ENCODE results near the gene TRMO. TPM values are rescaled to one million over a fixed set of nuclear protein-coding genes. Genes with fewer than 3 reads are reported as not detected.
A peak's percentile ranks its signal among the peaks of the same experiment; 100 is the strongest.

The TRMO gene
- total RNA-seq, 1 experiment from 2014 or later, result 8.6 TPM

DNA sequence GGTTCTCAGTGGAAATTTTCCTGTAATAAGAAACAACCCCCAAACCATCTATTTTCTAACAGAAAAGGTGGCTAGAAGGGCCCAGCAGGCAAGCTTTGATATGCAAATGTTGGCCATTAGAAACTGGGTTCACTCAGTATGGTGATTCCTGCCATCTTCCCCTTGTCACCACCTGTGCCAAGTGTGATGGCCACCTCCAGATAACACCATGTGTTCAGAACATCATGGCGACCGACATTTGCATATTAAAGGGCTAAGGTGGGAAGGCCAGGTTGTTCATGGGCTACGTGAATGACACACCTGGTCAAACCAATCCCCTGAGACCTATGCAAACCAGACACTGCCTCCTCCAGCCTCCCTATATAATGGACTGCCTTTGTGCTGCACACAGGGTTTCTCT, 48.9 kb downstream of the TRMO start:
- no peak overlapping the region for H3K9ac ChIP-seq (ENCODE audit: extremely low read depth, insufficient read length, low read length)
- no peaks in the 10 kb centered on the region for H3K79me1 ChIP-seq (ENCODE audit: insufficient read depth, low read depth, low read length, poor library complexity, severe bottlenecking)
- H3K9me3 Mint-ChIP-seq, result peaks cover 2 to 4% of the 10 kb centered on the region in 2 experiments; a peak in 3 of 5 replicates
- no peak overlapping the region for H2AK5ac ChIP-seq (ENCODE audit: insufficient read length, low read length)
- no peak overlapping the region for H2BK12ac ChIP-seq (ENCODE audit: insufficient read length, low read depth, low read length)
- no CpG with 5 or more reads among the region's 3 CpGs for WGBS (ENCODE audit: extremely low coverage, insufficient read length, low lambda C conversion rate)
- H4K5ac ChIP-seq (ENCODE audit: insufficient read length, low read depth, low read length), result no peak overlapping the region
- H3K4me2 ChIP-seq (ENCODE audit: insufficient read depth, insufficient read length, low read length), result no peak overlapping the region
- no peaks in the 10 kb centered on the region for H4K20me1 ChIP-seq (ENCODE audit: control insufficient read depth, insufficient read depth, insufficient read length)
- no peaks in the 10 kb centered on the region for H3K79me2 ChIP-seq (ENCODE audit: insufficient read depth, low read length)
- H2BK120ac ChIP-seq (ENCODE audit: low read depth, low read length, poor library complexity, severe bottlenecking), result no peak overlapping the region
- no peak overlapping the region for H3T11ph ChIP-seq (ENCODE audit: low read length)
- H2BK15ac ChIP-seq (ENCODE audit: low read depth, low read length), result no peak overlapping the region
- TF ChIP-seq, protein P1, sequence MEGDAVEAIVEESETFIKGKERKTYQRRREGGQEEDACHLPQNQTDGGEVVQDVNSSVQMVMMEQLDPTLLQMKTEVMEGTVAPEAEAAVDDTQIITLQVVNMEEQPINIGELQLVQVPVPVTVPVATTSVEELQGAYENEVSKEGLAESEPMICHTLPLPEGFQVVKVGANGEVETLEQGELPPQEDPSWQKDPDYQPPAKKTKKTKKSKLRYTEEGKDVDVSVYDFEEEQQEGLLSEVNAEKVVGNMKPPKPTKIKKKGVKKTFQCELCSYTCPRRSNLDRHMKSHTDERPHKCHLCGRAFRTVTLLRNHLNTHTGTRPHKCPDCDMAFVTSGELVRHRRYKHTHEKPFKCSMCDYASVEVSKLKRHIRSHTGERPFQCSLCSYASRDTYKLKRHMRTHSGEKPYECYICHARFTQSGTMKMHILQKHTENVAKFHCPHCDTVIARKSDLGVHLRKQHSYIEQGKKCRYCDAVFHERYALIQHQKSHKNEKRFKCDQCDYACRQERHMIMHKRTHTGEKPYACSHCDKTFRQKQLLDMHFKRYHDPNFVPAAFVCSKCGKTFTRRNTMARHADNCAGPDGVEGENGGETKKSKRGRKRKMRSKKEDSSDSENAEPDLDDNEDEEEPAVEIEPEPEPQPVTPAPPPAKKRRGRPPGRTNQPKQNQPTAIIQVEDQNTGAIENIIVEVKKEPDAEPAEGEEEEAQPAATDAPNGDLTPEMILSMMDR (conservative IDR thresholded peaks at IDR 0.05), result no peak
- DNase-seq, result peak; percentile 66
- H3K18ac ChIP-seq (ENCODE audit: insufficient read length, low read depth, low read length), result no peak overlapping the region
- no peak overlapping the region for H4K8ac ChIP-seq (replicated peaks; ENCODE audit: insufficient read length, low read depth, low read length)
- no peak overlapping the region for H3K27ac Mint-ChIP-seq
- H3K36me3 Mint-ChIP-seq (ENCODE audit: insufficient read depth in 1 of 3, low read depth in 3 of 3), result no peaks in the 10 kb centered on the region; a peak in 1 of 7 replicates
- H3K4me1 ChIP-seq (ENCODE audit: insufficient read depth, low read length), result peaks cover 6% of the 10 kb centered on the region; the same call in 1 of the 2 replicates
- no peak overlapping the region for H3K56ac ChIP-seq (ENCODE audit: insufficient read length, low read depth, low read length)
- peaks cover 53% of the 10 kb centered on the region for H3K27me3 Mint-ChIP-seq (ENCODE audit: low read depth)
- peaks cover 18 to 22% of the 10 kb centered on the region in 2 experiments for H3K4me1 Mint-ChIP-seq
- H3K4me3 Mint-ChIP-seq, result no peak overlapping the region
- no peak overlapping the region for H3K23ac ChIP-seq (ENCODE audit: insufficient read length, low read depth, low read length)
- H4K91ac ChIP-seq (ENCODE audit: insufficient read length, low read depth, low read length), result no peak overlapping the region
- H2AFZ ChIP-seq (ENCODE audit: low read length), result no peak overlapping the region
- no peak overlapping the region for H3K14ac ChIP-seq (ENCODE audit: insufficient read depth, low read length)
- H2BK20ac ChIP-seq (ENCODE audit: low read depth, low read length, poor library complexity, severe bottlenecking), result no peak overlapping the region
- no peaks in the 10 kb centered on the region for H3K23me2 ChIP-seq (ENCODE audit: insufficient read length, low read depth, low read length, poor library complexity, severe bottlenecking)
- no peaks in the 10 kb centered on the region for H3K9me3 ChIP-seq (ENCODE audit: control insufficient read depth, low read depth, low read length)
- no peak overlapping the region for H2BK5ac ChIP-seq (ENCODE audit: insufficient read length, low read length)
- H3K27ac ChIP-seq (ENCODE audit: insufficient read length, low read depth, low read length), result no peak overlapping the region
- H3K4ac ChIP-seq (ENCODE audit: low read depth, low read length), result no peak overlapping the region
- H3K27me3 ChIP-seq (ENCODE audit: insufficient read depth, low read length), result no peaks in the 10 kb centered on the region

All from H9 (cell line).